Myocyte (in vitro differentiated cells): Measurements from ENCODE around the gene KIF6. TPM values are rescaled to one million over a fixed set of nuclear protein-coding genes. Genes with fewer than 3 reads are reported as not detected.
"Not testable (repeated sequence)": the region's sequence is repeated elsewhere in the genome, so short reads cannot be mapped to it uniquely, and the experiment has no call there.

ENCODE experiments used
- DNase-seq: peaks from one replicate; pipeline ENCODE4 v3.0.0-alpha.2; 2012; ENCODE audit warnings: low read depth
- total RNA-seq: library from RNA; depleted of rRNA; stranded (reverse); fragments of >200 nt; gene quantifications from 2 replicates; pipeline ENCODE4 v1.2.3, GENCODE V29; 2014

KIF6 gene
- total RNA-seq, 1 donor from 2014 or later = not detected

GRCh38 chr6:39723350-39723749 lies 1.9 kb downstream of the KIF6 start:
- DNase-seq = not testable (repeated sequence)

GRCh38 chr6:39714802-39715201 lies 10.4 kb downstream of the KIF6 start:
- no peak for DNase-seq

- no peak for DNase-seq
Measured at GRCh38 chr6:39707962-39708683, 17.1 kb downstream of the KIF6 start.

GRCh38 chr6:39706819-39707335 lies 18.3 kb downstream of the KIF6 start:
- DNase-seq = no peak

GRCh38 chr6:39702265-39702664 lies 22.9 kb downstream of the KIF6 start:
- no peak for DNase-seq

GRCh38 chr6:39700362-39700761 lies 24.8 kb downstream of the KIF6 start:
- no peak for DNase-seq

- no peak for DNase-seq
Measured at GRCh38 chr6:39698789-39699188, 26.4 kb downstream of the KIF6 start.

GRCh38 chr6:39696986-39697788 lies 28.0 kb downstream of the KIF6 start:
- no peak for DNase-seq

GRCh38 chr6:39695447-39695846 lies 29.8 kb downstream of the KIF6 start:
- DNase-seq = no peak

- no peak for DNase-seq
Measured at GRCh38 chr6:39693206-39693605, 32.0 kb downstream of the KIF6 start.

GRCh38 chr6:39688494-39688893 lies 36.7 kb downstream of the KIF6 start:
- DNase-seq = no peak

- DNase-seq = no peak
Measured at GRCh38 chr6:39686976-39687375, 38.2 kb downstream of the KIF6 start.

GRCh38 chr6:39685938-39686337 lies 39.3 kb downstream of the KIF6 start:
- DNase-seq = no peak

- no peak for DNase-seq
Measured at GRCh38 chr6:39685489-39685826, 39.8 kb downstream of the KIF6 start.

GRCh38 chr6:39684790-39685488 lies 40.3 kb downstream of the KIF6 start:
- no peak for DNase-seq

GRCh38 chr6:39681674-39682121 lies 43.5 kb downstream of the KIF6 start:
- DNase-seq = no peak

GRCh38 chr6:39678914-39679313 lies 46.3 kb downstream of the KIF6 start:
- DNase-seq = no peak

- DNase-seq = not testable (repeated sequence)
Measured at GRCh38 chr6:39677318-39677717, 47.9 kb downstream of the KIF6 start.

- no peak for DNase-seq
Measured at GRCh38 chr6:39670519-39670918, 54.7 kb downstream of the KIF6 start.

GRCh38 chr6:39669973-39670342 lies 55.2 kb downstream of the KIF6 start:
- DNase-seq = no peak

GRCh38 chr6:39669207-39669972 lies 55.8 kb downstream of the KIF6 start:
- no peak for DNase-seq
